Measurements from ENCODE around the gene SMARCC2. TPM values are rescaled to one million over a fixed set of nuclear protein-coding genes. Genes with fewer than 3 reads are reported as not detected.
A peak's percentile ranks its signal among the peaks of the same experiment; 100 is the strongest.

The SMARCC2 gene
- total and polyA plus RNA-seq, 2 of the 13 experiments (the other 11 are each of a cell fraction or from before 2014, with no cell fraction given): 21.3 to 24.1 TPM

- TF ChIP-seq ZNF816 (CRISPR knock-in tag; IDR thresholded peaks at IDR 0.05; ENCODE audit: borderline replicate concordance): no peak
- TF ChIP-seq ZNF784 (CRISPR knock-in tag; IDR thresholded peaks at IDR 0.05; ENCODE audit: borderline replicate concordance): no peak
- TF ChIP-seq XBP1 (CRISPR knock-in tag; IDR thresholded peaks at IDR 0.05): no peak
- no peak for TF ChIP-seq NFKB2 (CRISPR knock-in tag; IDR thresholded peaks at IDR 0.05; ENCODE audit: borderline replicate concordance)
- peak; percentile 90 for TF ChIP-seq PATZ1 (CRISPR knock-in tag; IDR thresholded peaks at IDR 0.05)
- TF ChIP-seq ZNF24 (IDR thresholded peaks at IDR 0.05): no peak
- TF ChIP-seq REL (CRISPR knock-in tag; conservative IDR thresholded peaks at IDR 0.05): no peak
- TF ChIP-seq, protein P1, sequence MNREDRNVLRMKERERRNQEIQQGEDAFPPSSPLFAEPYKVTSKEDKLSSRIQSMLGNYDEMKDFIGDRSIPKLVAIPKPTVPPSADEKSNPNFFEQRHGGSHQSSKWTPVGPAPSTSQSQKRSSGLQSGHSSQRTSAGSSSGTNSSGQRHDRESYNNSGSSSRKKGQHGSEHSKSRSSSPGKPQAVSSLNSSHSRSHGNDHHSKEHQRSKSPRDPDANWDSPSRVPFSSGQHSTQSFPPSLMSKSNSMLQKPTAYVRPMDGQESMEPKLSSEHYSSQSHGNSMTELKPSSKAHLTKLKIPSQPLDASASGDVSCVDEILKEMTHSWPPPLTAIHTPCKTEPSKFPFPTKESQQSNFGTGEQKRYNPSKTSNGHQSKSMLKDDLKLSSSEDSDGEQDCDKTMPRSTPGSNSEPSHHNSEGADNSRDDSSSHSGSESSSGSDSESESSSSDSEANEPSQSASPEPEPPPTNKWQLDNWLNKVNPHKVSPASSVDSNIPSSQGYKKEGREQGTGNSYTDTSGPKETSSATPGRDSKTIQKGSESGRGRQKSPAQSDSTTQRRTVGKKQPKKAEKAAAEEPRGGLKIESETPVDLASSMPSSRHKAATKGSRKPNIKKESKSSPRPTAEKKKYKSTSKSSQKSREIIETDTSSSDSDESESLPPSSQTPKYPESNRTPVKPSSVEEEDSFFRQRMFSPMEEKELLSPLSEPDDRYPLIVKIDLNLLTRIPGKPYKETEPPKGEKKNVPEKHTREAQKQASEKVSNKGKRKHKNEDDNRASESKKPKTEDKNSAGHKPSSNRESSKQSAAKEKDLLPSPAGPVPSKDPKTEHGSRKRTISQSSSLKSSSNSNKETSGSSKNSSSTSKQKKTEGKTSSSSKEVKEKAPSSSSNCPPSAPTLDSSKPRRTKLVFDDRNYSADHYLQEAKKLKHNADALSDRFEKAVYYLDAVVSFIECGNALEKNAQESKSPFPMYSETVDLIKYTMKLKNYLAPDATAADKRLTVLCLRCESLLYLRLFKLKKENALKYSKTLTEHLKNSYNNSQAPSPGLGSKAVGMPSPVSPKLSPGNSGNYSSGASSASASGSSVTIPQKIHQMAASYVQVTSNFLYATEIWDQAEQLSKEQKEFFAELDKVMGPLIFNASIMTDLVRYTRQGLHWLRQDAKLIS (CRISPR knock-in tag; IDR thresholded peaks at IDR 0.05): no peak
- no peak for TF ChIP-seq ZFP41 (CRISPR knock-in tag; IDR thresholded peaks at IDR 0.05; ENCODE audit: borderline replicate concordance)
- TF ChIP-seq EP300 (IDR thresholded peaks at IDR 0.05; ENCODE audit: low read depth in 2 of 2, low read length in 2 of 2): no peak
- no peak for TF ChIP-seq EP300 (CRISPR knock-in tag; IDR thresholded peaks at IDR 0.05; ENCODE audit: borderline replicate concordance)
- TF ChIP-seq CSRNP2 (CRISPR knock-in tag; conservative IDR thresholded peaks at IDR 0.05; ENCODE audit: low read depth): no peak
- no peak for TF ChIP-seq REXO4 (CRISPR knock-in tag; IDR thresholded peaks at IDR 0.05; ENCODE audit: borderline replicate concordance)
- TF ChIP-seq, protein P2, sequence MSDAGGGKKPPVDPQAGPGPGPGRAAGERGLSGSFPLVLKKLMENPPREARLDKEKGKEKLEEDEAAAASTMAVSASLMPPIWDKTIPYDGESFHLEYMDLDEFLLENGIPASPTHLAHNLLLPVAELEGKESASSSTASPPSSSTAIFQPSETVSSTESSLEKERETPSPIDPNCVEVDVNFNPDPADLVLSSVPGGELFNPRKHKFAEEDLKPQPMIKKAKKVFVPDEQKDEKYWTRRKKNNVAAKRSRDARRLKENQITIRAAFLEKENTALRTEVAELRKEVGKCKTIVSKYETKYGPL (CRISPR knock-in tag; IDR thresholded peaks at IDR 0.05): no peak
- TF ChIP-seq MAFF (IDR thresholded peaks at IDR 0.05; ENCODE audit: low read depth, low read length): no peak
- TF ChIP-seq MYNN (CRISPR knock-in tag; IDR thresholded peaks at IDR 0.05; ENCODE audit: low read depth): no peak
- TF ChIP-seq CREB3 (CRISPR knock-in tag; IDR thresholded peaks at IDR 0.05): no peak
- TF ChIP-seq HNRNPUL1 (IDR thresholded peaks at IDR 0.05; ENCODE audit: low read depth, low read length): no peak
- TF ChIP-seq ZNF567 (CRISPR knock-in tag; IDR thresholded peaks at IDR 0.05; ENCODE audit: borderline replicate concordance): no peak
- TF ChIP-seq SP1 (IDR thresholded peaks at IDR 0.05): no peak
- TF ChIP-seq SP1 (CRISPR knock-in tag; IDR thresholded peaks at IDR 0.05): no peak
These were observed 69.9 kb downstream of the SMARCC2 start (continued) for GRCh38 chr12:56119361-56119796.
